BLaER1 (cell line): Measurements from ENCODE around the gene UBR2.
A peak's percentile ranks its signal among the peaks of the same experiment; 100 is the strongest.
"Not testable (repeated sequence)": the region's sequence is repeated elsewhere in the genome, so short reads cannot be mapped to it uniquely, and the experiment has no call there.

Experiments
- H3K27ac ChIP-seq: shearing (Covaris generic); formaldehyde crosslinking; 2 replicates; pipeline ENCODE4 v1.8.1; 2022
- H3K27me3 ChIP-seq: shearing (Covaris generic); formaldehyde crosslinking; 2 replicates; pipeline ENCODE4 v1.8.1; 2022
- H3K36me3 ChIP-seq: shearing (Covaris generic); formaldehyde crosslinking; 2 replicates; pipeline ENCODE4 v1.8.1; 2022
- H3K4me1 ChIP-seq: shearing (Covaris generic); formaldehyde crosslinking; 2 replicates; pipeline ENCODE4 v1.8.1; 2022
- H3K4me2 ChIP-seq: shearing (Covaris generic); formaldehyde crosslinking; 2 replicates; pipeline ENCODE4 v1.8.1; 2022
- H3K4me3 ChIP-seq: shearing (Covaris generic); formaldehyde crosslinking; 2 replicates; pipeline ENCODE4 v1.8.1; 2022
- H3K9ac ChIP-seq: shearing (Covaris generic); formaldehyde crosslinking; 2 replicates; pipeline ENCODE4 v1.8.1; 2022
- H3K9me3 ChIP-seq: shearing (Covaris generic); formaldehyde crosslinking; 2 replicates; pipeline ENCODE4 v1.8.1; 2022
- H4K20me1 ChIP-seq: shearing (Covaris generic); formaldehyde crosslinking; 2 replicates; pipeline ENCODE4 v1.8.1; 2022
- Cebpa-rat ChIP-seq: shearing (Covaris generic); IDR thresholded peaks from 2 replicates; pipeline ENCODE4 v1.8.1; 2022

Gene UBR2

DNA sequence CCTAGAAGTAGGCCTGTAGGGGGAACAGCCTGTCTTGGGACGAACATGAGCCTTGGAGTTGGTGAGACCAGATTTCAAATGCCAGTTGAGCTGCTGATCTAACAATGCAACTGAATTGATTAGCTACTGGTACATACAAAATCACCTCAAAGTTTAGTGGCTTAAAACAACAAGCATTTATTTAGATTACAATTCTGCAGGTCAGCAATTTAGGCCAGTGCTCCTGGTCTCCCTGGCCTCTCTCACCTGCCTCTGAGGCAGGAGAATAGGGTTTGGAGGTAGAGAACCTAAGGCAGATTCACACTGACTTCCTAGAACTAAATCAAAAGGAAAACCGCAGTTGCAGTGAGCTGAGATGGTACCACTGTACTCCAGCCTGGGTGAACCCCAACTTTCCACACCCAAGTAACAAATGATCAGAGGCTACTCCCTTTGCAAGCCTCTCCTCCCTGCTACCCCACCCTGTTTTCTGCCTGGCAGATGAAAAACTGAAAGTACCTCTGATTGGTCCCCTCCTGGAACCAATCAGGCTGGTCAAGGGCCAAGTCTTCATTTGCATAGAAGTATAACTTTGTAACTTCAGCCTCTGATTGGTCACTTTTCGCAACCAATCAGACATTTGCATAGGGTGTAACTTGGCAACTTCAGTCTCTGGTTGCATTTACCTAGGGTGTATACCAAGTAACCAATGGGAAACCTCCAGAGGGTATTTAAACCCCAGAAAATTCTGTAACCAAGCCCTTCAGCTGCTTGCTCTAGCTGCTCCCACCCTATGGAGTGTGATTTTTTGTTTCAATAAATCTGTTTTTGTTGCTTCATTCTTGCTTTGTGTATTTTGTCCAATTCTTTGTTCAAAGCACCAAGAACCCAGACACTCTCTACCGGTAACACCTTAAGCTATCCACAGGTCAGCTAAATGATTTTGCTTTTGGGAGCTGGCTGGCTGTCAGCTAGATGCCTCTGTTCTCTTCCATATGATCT, 8.1 kb upstream of the UBR2 start:
- no peaks in the 10 kb centered on the region for H3K27me3 ChIP-seq
- H3K4me1 ChIP-seq, result no peaks in the 10 kb centered on the region; the same call in 1 of the 2 replicates
- no peak overlapping the region for H3K4me3 ChIP-seq
- H3K27ac ChIP-seq, result no peak overlapping the region
- no peak for TF ChIP-seq Cebpa-rat
- H3K4me2 ChIP-seq, result no peak overlapping the region
- no peaks in the 10 kb centered on the region for H3K36me3 ChIP-seq
- H4K20me1 ChIP-seq, result no peaks in the 10 kb centered on the region
- H3K9ac ChIP-seq, result no peak overlapping the region
- peaks cover 12% of the 10 kb centered on the region for H3K9me3 ChIP-seq

DNA sequence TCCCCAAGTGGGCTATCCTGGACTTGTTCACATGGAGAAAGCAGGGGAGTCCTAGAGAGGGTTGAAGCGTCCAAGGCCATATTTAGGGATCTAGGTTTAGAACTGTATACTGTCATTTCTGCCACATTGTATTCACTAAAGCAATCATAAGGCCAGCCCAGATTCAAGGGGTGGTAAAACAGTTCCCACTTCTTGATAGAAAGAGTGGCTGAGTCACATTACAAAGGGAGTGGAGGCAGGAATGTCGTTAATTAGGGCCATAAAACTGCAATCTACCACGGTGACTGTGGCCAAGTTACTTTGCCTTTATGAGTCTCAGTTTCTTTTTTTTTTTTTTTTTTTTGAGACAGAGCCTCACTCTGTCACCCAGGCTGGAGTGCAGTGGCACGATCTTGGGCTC, 7.4 kb upstream of the UBR2 start:
- H4K20me1 ChIP-seq, result no peaks in the 10 kb centered on the region
- no peak overlapping the region for H3K4me3 ChIP-seq
- H3K27me3 ChIP-seq, result no peaks in the 10 kb centered on the region
- no peak overlapping the region for H3K4me2 ChIP-seq
- no peak for TF ChIP-seq Cebpa-rat
- H3K9me3 ChIP-seq, result peaks cover 12% of the 10 kb centered on the region
- H3K4me1 ChIP-seq, result no peaks in the 10 kb centered on the region; the same call in 1 of the 2 replicates
- H3K27ac ChIP-seq, result no peak overlapping the region
- H3K9ac ChIP-seq, result no peak overlapping the region
- H3K36me3 ChIP-seq, result no peaks in the 10 kb centered on the region

DNA sequence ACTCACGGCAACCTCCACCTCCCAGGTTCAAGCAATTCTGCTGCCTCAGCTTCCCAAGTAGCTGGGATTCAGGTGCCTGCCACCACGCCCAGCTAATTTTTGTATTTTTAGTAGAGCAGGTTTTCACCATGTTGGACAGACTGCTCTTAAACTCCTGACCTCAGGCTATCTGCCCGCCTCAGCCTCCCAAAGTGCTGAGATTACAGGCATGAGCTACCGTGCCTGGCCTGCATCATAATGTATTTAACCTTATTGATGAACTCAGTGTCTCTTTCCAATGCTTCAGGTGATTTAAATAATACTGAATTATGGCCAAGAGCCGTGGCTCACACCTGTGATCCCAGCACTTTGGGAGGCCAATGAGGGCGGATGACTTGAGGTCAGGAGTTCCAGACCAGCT, 4.6 kb upstream of the UBR2 start:
- H3K4me3 ChIP-seq, result not testable (repeated sequence)

DNA sequence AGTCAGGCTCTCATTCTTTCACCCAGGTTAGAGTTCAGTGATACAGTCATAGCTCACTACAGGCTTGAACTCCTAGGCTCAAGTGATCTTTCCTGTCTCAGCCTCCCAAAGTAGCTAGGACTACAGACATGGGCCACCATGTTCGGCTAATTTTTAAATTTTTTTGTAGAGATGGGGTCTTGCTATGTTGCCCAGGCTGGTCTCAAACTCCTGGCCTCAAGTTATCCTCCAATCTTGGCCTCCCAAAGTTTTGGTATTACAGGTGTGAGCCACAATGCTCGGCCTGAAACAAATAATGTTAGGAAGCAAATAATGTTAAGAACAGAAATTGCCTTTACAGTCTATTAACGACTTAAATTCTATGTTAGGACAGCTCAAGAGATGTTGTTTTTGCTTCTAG, 1.8 kb upstream of the UBR2 start:
- Histone ChIP-seq H3K4me1 (peaks cover 11% of the 10 kb centered on the region), H3K27ac (no peak overlapping the region), H3K4me2 (no peak overlapping the region), H3K4me3 (no peak overlapping the region), H3K9ac (no peak overlapping the region), H3K9me3 (no peaks in the 10 kb centered on the region), H3K36me3 (0 out of 2 replicates have a peak, but pooled peaks cover 1% of the 10 kb centered on the region), H4K20me1 (peaks cover 28% of the 10 kb centered on the region), H3K27me3 (no peaks in the 10 kb centered on the region)
- TF ChIP-seq Cebpa-rat, result no peak

More for the DNA sequence above, 4.6 kb upstream of the UBR2 start:
- not testable (repeated sequence) for H3K9ac ChIP-seq, H4K20me1 ChIP-seq, H3K9me3 ChIP-seq, H3K36me3 ChIP-seq, H3K27ac ChIP-seq, H3K4me1 ChIP-seq, H3K4me2 ChIP-seq, H3K27me3 ChIP-seq

DNA sequence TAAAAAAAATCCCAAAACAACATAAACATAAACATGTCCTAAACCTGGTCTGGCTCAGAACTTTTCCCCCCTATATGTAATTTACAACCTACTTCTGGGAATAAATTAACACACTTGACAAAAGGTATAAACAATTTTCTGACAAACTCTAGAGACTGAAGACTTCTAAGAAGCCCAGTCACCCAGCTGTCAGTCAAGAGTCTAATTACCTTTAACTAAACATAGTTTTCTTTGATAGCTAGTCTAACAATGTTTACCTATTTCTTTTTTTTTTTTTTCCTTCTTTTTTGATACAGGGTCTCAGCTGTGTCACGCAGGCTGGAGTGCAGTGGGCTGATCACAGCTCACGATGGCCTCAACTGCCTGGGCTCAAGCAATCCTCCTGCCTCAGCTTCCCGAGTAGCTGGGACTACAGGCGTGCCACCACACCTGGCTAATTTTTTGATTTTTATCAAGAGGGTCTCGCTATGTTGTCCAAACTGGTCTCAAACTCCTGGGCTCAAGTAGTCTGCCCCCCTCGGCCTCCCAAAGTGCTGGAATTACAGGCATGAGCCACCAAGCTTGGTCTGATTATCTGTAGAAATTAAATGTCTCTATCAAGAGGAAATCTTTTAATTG, 932 bp upstream of the UBR2 start:
- Histone ChIP-seq H3K4me3 (no peak overlapping the region), H3K4me2 (no peak overlapping the region), H3K27me3 (no peaks in the 10 kb centered on the region), H3K36me3 (peaks cover 10% of the 10 kb centered on the region), H3K27ac (no peak overlapping the region), H3K9me3 (no peaks in the 10 kb centered on the region), H3K9ac (no peak overlapping the region), H4K20me1 (peaks cover 37% of the 10 kb centered on the region), H3K4me1 (peaks cover 11% of the 10 kb centered on the region)
- no peak for TF ChIP-seq Cebpa-rat

DNA sequence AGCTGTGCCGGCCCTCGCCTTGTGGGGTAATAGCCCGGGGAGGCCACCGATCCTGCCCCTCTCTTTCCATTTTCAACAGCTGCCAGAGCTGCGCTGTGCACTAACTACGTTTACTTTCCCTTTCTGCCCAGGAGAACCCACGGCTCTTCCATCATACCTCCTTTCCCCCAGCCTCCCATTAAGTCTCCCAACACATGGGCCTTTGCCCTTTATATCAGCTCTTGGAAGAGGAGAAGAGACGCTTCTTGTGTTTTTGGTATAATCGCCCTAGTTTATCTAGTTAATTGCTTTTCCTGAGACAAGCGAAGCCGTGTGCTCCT, 637 bp downstream of the UBR2 start:
- no peak for TF ChIP-seq Cebpa-rat
- peak overlapping the region; percentile 87 for H3K27ac ChIP-seq
- peaks cover 14% of the 10 kb centered on the region for H3K36me3 ChIP-seq

DNA sequence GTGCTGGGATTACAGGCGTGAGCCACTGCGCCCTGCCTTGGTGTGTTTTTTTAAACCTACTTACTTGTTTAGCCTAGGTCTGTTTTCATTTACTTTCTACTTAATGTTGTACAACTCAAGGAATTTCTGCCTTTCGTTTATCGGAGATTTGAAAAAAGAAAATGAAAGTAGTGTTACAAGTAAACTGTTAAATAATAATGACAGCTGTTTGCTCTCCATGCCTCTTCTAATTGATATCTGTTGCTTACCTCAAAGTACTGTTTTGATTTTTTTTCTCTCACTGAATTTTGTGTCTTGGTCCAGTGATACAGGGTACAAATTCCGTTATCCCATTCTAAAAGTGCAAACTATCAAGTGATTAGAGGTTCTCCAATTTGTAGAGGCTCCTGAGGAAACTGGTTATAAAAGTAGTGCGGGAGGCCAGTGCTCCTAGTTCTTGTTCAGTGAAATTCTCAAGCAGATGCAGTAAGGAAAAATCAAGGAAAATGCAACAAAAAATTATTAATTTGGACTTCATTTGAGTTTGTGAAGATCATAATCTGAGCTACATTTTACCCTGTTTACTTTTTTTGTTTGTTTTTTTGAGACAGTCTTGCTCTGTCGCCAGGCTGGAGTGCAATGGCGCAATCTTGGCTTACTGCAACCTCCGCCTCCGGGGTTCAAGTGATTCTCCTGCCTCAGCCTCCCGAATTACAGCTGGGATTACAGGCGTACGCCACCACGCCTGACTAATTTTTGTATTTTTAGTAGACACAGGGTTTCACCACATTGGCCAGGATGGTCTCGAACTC, 2.2 kb downstream of the UBR2 start:
- H3K9me3 ChIP-seq, result no peaks in the 10 kb centered on the region
- H3K4me1 ChIP-seq, result peaks cover 27% of the 10 kb centered on the region
- peaks cover 14% of the 10 kb centered on the region for H3K36me3 ChIP-seq
- no peak for TF ChIP-seq Cebpa-rat
- peaks cover 60% of the 10 kb centered on the region for H4K20me1 ChIP-seq
- peak overlapping the region; percentile 87 for H3K4me3 ChIP-seq
- peak overlapping the region; percentile 96 for H3K4me2 ChIP-seq
- peak overlapping the region; percentile 87 for H3K27ac ChIP-seq
- H3K27me3 ChIP-seq, result no peaks in the 10 kb centered on the region
- peak overlapping the region; percentile 89 for H3K9ac ChIP-seq

More for the DNA sequence above, 637 bp downstream of the UBR2 start:
- peak overlapping the region; percentile 96 for H3K4me2 ChIP-seq
- no peaks in the 10 kb centered on the region for H3K9me3 ChIP-seq
- H3K4me1 ChIP-seq, result peaks cover 17% of the 10 kb centered on the region
- peak overlapping the region; percentile 87 for H3K4me3 ChIP-seq
- H3K9ac ChIP-seq, result peak overlapping the region; percentile 89
- peaks cover 44% of the 10 kb centered on the region for H4K20me1 ChIP-seq
- no peaks in the 10 kb centered on the region for H3K27me3 ChIP-seq

DNA sequence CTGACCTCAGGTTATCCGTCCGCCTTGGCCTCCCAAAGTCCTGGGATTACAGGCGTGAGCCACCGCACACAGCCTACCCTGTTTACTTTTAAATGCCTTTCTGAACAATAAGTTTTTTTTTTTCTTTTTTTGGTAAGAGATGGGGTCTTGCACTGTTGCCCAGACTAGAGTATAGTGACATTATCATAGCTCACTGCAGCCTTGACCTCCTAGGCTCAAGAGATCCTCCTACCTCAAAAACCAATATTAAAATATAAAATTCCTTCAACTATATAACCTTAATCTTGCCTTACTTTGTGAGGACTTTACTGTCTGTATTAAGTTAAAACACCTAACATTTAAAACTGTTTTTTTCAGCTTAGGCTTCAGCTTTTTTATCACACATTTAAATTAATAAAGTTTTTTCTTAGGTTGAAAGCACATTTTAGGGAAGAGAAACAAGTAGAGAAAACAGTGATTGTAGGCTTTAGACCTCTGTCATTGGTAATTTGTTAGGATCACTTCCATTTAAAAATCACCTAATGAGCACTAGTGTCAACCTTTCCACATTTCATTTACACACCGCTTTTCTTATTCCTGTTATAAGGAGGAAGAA, 2.9 kb downstream of the UBR2 start:
- Histone ChIP-seq H4K20me1 (peaks cover 66% of the 10 kb centered on the region), H3K4me2 (peak overlapping the region; percentile 96), H3K27me3 (no peaks in the 10 kb centered on the region), H3K9me3 (no peaks in the 10 kb centered on the region), H3K36me3 (peaks cover 14% of the 10 kb centered on the region), H3K4me3 (no peak overlapping the region), H3K4me1 (peaks cover 33% of the 10 kb centered on the region), H3K27ac (no peak overlapping the region), H3K9ac (no peak overlapping the region)
- TF ChIP-seq Cebpa-rat, result no peak

DNA sequence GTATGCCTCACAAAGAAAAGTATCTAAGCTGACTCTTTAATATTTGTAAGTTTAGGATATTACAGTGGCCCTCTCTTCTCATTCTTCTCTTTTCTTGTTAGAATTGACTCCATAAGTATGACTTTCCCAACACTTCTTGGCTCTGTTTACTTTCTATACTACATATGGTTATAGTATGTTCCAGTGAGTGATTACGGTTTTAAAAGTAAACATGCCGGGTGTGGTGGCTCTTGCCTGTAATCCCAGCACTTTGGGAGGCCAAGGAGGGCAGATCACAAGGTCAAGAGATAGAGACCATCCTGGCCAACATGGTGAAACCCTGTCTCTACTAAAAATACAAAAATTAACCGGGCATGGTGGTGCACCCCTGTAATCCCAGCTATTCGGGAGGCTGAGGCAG, 3.4 kb downstream of the UBR2 start:
- not testable (repeated sequence) for H3K27ac ChIP-seq, H3K9ac ChIP-seq, H3K4me3 ChIP-seq, H3K9me3 ChIP-seq, H3K4me2 ChIP-seq, H3K27me3 ChIP-seq
- H3K36me3 ChIP-seq, result peaks cover 14% of the 10 kb centered on the region
- peaks cover 71% of the 10 kb centered on the region for H4K20me1 ChIP-seq
- H3K4me1 ChIP-seq, result peaks cover 39% of the 10 kb centered on the region
